ENCODE data around the gene KLHL12. TPM values are rescaled to one million over a fixed set of nuclear protein-coding genes. Genes with fewer than 3 reads are reported as not detected.

The KLHL12 gene
- total and polyA plus RNA-seq, 4 experiments from 2014 or later: 24.2 to 27.1 (median 25.8) TPM

DNA sequence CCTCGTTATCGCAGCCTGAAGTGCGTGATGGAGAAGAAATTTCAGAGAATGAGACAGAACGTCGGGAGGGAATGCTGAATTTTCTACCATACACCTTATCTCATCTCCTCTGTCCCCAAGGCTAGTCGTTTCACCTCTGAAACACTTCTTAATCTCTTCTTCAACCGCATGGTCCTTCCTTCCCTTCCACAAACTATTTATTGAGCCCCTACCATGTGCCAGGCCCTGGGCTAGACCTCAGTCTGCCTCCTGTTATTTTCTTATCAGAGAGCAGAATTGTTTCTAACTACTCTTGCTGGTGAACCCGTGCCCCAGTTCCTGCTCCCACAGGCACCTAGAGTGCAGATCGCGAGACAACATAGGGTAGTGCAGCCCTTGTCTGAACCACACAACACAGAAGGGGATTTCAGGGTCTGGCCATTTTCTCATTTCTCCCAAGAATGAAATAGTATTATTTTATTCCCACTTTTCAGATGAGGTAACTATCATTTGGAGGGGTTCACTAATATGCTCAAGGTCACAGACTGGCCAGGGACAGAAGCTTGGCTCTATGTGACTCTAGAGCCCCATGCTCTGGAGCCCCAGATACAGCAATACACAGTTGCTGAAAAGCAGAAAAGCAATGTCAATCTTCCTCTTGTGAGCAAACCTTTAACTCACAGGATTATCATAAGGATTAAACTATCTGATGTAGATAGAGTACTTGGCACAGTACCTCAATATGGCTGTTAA, 31.7 kb upstream of the KLHL12 start:
- CTCF ChIA-PET (ENCODE audit: partially characterized antibody): interaction anchor here (1.1 kb wide), 1 partner anchor 9 kb away, joined by 3 read pairs; no protein-coding TSS in a partner anchor

GRCh38 chr1:202957733-202958543, 30.9 kb upstream of the KLHL12 start, which contains the start of gene ADIPOR1:
TSS of gene ADIPOR1 (minus strand) at chr1:202958312. CDS start at chr1:202951070, 7,242 bp downstream.
- peaks cover 54% of the 10 kb centered on the region for H3K4me1 ChIP-seq (ENCODE audit: insufficient read depth, low read length)
- POLR2A ChIA-PET (ENCODE audit: partially characterized antibody): interaction anchor here (1.0 to 1.1 kb wide), 2 partner anchors 9 to 31 kb away, joined by 3 to 8 read pairs; partner anchors contain the start of genes CYB5R1 and KLHL12
- peak within 1 kb of the TSS; percentile 94 for H3K27ac ChIP-seq (ENCODE audit: low read depth, low read length)
- peak; percentile 93 to 94 (median 94) for DNase-seq
- CTCF ChIA-PET (ENCODE audit: partially characterized antibody): no interaction called here
- peaks cover 30 to 55% (median 47%) of the 10 kb centered on the region in 4 donors for H3K4me1 Mint-ChIP-seq
- H3K9me3 Mint-ChIP-seq: peaks cover 0 to 3% (median 0%) of the 10 kb centered on the region in 8 donors
- H3K27ac Mint-ChIP-seq: peak within 1 kb of the TSS; percentile 91 to 99 (median 97)
- H3K36me3 Mint-ChIP-seq: peaks cover 14 to 28% of the 10 kb centered on the region in 2 donors
- peaks cover 5% of the 10 kb centered on the region for H3K36me3 ChIP-seq (ENCODE audit: insufficient read depth, low read length)
- intact Hi-C loops (cut with micrococcal nuclease): loop anchor here (1.0 to 2.0 kb wide), 4 partner anchors 9 to 69 kb away; partner anchors contain the start of genes CYB5R1, KLHL12 and RABIF
- H3K27me3 Mint-ChIP-seq: no peaks in the 10 kb centered on the region
- peak within 1 kb of the TSS; percentile 89 to 97 (median 94) for H3K4me3 Mint-ChIP-seq
- H3K27me3 ChIP-seq (ENCODE audit: insufficient read depth, low read length): no peaks in the 10 kb centered on the region
- H3K4me3 ChIP-seq (ENCODE audit: low read length in 2 of 2): peak within 1 kb of the TSS; percentile 44 to 78
- no peaks in the 10 kb centered on the region for H3K9me3 ChIP-seq (ENCODE audit: control insufficient read depth in 1 of 2, low read length in 2 of 2)

More for the DNA sequence above, 31.7 kb upstream of the KLHL12 start:
- H3K4me1 Mint-ChIP-seq: peaks cover 27 to 47% (median 40%) of the 10 kb centered on the region in 4 donors
- DNase-seq: peak in 1 of 5 donors; percentile 59
- Histone ChIP-seq H3K4me1 (ENCODE audit: insufficient read depth, low read length) (peaks cover 47% of the 10 kb centered on the region), H3K9me3 (ENCODE audit: control insufficient read depth in 1 of 2, low read length in 2 of 2) (no peaks in the 10 kb centered on the region), H3K36me3 (ENCODE audit: insufficient read depth, low read length) (peaks cover 5% of the 10 kb centered on the region), H3K27me3 (ENCODE audit: insufficient read depth, low read length) (no peaks in the 10 kb centered on the region), H3K27ac (ENCODE audit: low read depth, low read length) (peak overlapping the region; percentile 94), H3K4me3 (ENCODE audit: low read length in 2 of 2) (peak overlapping the region in 1 of 2 donors; percentile 78)
- peaks cover 19 to 31% of the 10 kb centered on the region in 2 donors for H3K36me3 Mint-ChIP-seq
- POLR2A ChIA-PET (ENCODE audit: partially characterized antibody): interaction anchor here (1.0 to 1.1 kb wide), 2 partner anchors 8 to 32 kb away, joined by 3 to 8 read pairs; partner anchors contain the start of genes CYB5R1 and KLHL12
- H3K27me3 Mint-ChIP-seq: no peaks in the 10 kb centered on the region
- H3K4me3 Mint-ChIP-seq: peak overlapping the region; percentile 89 to 97 (median 94)
- intact Hi-C loops (cut with micrococcal nuclease): loop anchor here (1.0 to 2.0 kb wide), 4 partner anchors 9 to 70 kb away; partner anchors contain the start of genes CYB5R1, KLHL12 and RABIF
- H3K9me3 Mint-ChIP-seq: peaks cover 0 to 3% (median 0%) of the 10 kb centered on the region in 8 donors
- peak overlapping the region; percentile 91 to 99 (median 97) for H3K27ac Mint-ChIP-seq

GRCh38 chr1:202956969-202957368, 29.9 kb upstream of the KLHL12 start:
- peaks cover 8 to 30% of the 10 kb centered on the region in 2 donors for H3K36me3 Mint-ChIP-seq
- peaks cover 5% of the 10 kb centered on the region for H3K36me3 ChIP-seq (ENCODE audit: insufficient read depth, low read length)
- CTCF ChIA-PET (ENCODE audit: partially characterized antibody): interaction anchor here (0.6 kb wide), 1 partner anchor 582 kb away, joined by 3 read pairs; no protein-coding TSS in a partner anchor
- H3K9me3 ChIP-seq (ENCODE audit: control insufficient read depth in 1 of 2, low read length in 2 of 2): no peaks in the 10 kb centered on the region
- H3K4me1 ChIP-seq (ENCODE audit: insufficient read depth, low read length): peaks cover 64% of the 10 kb centered on the region
- no peaks in the 10 kb centered on the region for H3K27me3 Mint-ChIP-seq
- no peak for DNase-seq
- POLR2A ChIA-PET (ENCODE audit: partially characterized antibody): interaction anchor here (0.7 to 1.0 kb wide), 2 partner anchors 11 to 28 kb away, joined by 3 to 5 read pairs; no protein-coding TSS in a partner anchor
- no peaks in the 10 kb centered on the region for H3K27me3 ChIP-seq (ENCODE audit: insufficient read depth, low read length)
- H3K27ac Mint-ChIP-seq: peak overlapping the region; percentile 88 to 97 (median 92)
- H3K4me1 Mint-ChIP-seq: peaks cover 35 to 65% (median 55%) of the 10 kb centered on the region in 4 donors
- H3K27ac ChIP-seq (ENCODE audit: low read depth, low read length): peak overlapping the region; percentile 94
- H3K4me3 ChIP-seq (ENCODE audit: low read length in 2 of 2): peak overlapping the region; percentile 44 to 78
- H3K9me3 Mint-ChIP-seq: peaks cover 0 to 3% (median 0%) of the 10 kb centered on the region in 8 donors
- H3K4me3 Mint-ChIP-seq: peak overlapping the region; percentile 83 to 94 (median 90)
- intact Hi-C loops (cut with micrococcal nuclease): no loop called here

DNA sequence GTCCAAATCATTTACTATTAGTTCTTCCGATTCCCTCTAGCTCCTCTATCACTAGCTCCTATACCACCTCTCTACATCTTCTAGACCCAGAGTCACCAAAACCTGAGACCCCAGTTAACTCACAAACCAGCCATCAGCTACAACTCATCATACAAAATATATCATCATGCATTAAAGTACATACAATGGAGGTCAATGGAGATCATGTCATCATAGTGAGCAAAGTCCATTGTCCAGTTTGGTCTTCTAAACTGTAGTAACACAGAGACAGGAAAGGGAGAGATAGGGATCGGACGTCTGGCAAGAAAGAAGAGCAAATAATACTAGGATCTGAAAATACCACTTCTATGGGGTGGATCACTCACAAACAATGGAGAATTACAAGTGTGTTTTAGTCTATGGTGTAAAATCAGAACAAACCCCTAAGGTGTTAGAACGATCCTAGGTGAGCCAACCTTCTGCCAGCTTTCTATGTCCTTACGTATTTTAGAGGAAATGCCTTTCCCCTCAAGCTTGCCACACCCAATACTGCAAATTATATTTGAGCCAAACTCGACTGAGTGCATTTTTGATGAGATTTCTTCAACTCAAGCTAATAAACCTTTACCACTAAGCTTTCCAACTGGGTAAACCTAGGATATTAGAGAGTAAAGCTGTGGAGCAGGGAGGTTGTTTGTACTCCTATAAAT, 27.2 kb upstream of the KLHL12 start:
- peaks cover 68% of the 10 kb centered on the region for H3K4me1 ChIP-seq (ENCODE audit: insufficient read depth, low read length)
- Mint-ChIP-seq H3K4me1 (peaks cover 36 to 71% (median 60%) of the 10 kb centered on the region in 4 donors), H3K27me3 (no peaks in the 10 kb centered on the region), H3K27ac (peak overlapping the region in 4 of 7 donors; percentile 3 to 77 (median 24)), H3K36me3 (peaks cover 8 to 47% of the 10 kb centered on the region in 2 donors), H3K9me3 (peaks cover 0 to 3% (median 0%) of the 10 kb centered on the region in 8 donors), H3K4me3 (peak overlapping the region in 2 of 8 donors; percentile 15 to 31)
- H3K27ac ChIP-seq (ENCODE audit: low read depth, low read length): no peak overlapping the region
- ChIA-PET CTCF (ENCODE audit: partially characterized antibody) (interaction anchor here (1.1 to 2.4 kb wide), 3 partner anchors 14 to 45 kb away, joined by 3 to 10 read pairs (median 9); partner anchors contain the start of genes CYB5R1 and KLHL12), POLR2A (ENCODE audit: partially characterized antibody) (interaction anchor here (0.6 to 2.3 kb wide), 5 partner anchors 13 to 53 kb away, joined by 3 to 8 read pairs (median 3); partner anchors contain the start of genes CYB5R1, KLHL12 and TMEM183A)
- H3K36me3 ChIP-seq (ENCODE audit: insufficient read depth, low read length): peaks cover 18% of the 10 kb centered on the region
- no peaks in the 10 kb centered on the region for H3K9me3 ChIP-seq (ENCODE audit: control insufficient read depth in 1 of 2, low read length in 2 of 2)
- no peak for DNase-seq
- intact Hi-C loops (cut with micrococcal nuclease): no loop called here
- no peaks in the 10 kb centered on the region for H3K27me3 ChIP-seq (ENCODE audit: insufficient read depth, low read length)
- H3K4me3 ChIP-seq (ENCODE audit: low read length in 2 of 2): no peak overlapping the region

- H3K36me3 ChIP-seq (ENCODE audit: insufficient read depth, low read length): peaks cover 22% of the 10 kb centered on the region
- Mint-ChIP-seq H3K9me3 (no peaks in the 10 kb centered on the region), H3K4me3 (no peak overlapping the region), H3K27ac (peak overlapping the region in 1 of 7 donors; percentile 56), H3K27me3 (no peaks in the 10 kb centered on the region), H3K36me3 (peaks cover 9 to 47% of the 10 kb centered on the region in 2 donors), H3K4me1 (peaks cover 31 to 64% (median 55%) of the 10 kb centered on the region in 4 donors)
- ChIA-PET POLR2A (ENCODE audit: partially characterized antibody) (interaction anchor here (0.6 to 2.3 kb wide), 4 partner anchors 14 to 1113 kb away, joined by 3 to 8 read pairs (median 6); partner anchors contain the start of genes CYB5R1, KLHL12 and TMEM183A), CTCF (ENCODE audit: partially characterized antibody) (interaction anchor here (0.7 to 2.4 kb wide), 4 partner anchors 14 to 43 kb away, joined by 4 to 10 read pairs (median 6); partner anchors contain the start of genes CYB5R1 and KLHL12)
- H3K27ac ChIP-seq (ENCODE audit: low read depth, low read length): no peak overlapping the region
- no peak for DNase-seq
- H3K27me3 ChIP-seq (ENCODE audit: insufficient read depth, low read length): no peaks in the 10 kb centered on the region
- H3K4me1 ChIP-seq (ENCODE audit: insufficient read depth, low read length): peaks cover 60% of the 10 kb centered on the region
- no peaks in the 10 kb centered on the region for H3K9me3 ChIP-seq (ENCODE audit: control insufficient read depth in 1 of 2, low read length in 2 of 2)
- no peak overlapping the region for H3K4me3 ChIP-seq (ENCODE audit: low read length in 2 of 2)
- intact Hi-C loops (cut with micrococcal nuclease): no loop called here
Measured at GRCh38 chr1:202953392-202953791, 26.4 kb upstream of the KLHL12 start.

DNA sequence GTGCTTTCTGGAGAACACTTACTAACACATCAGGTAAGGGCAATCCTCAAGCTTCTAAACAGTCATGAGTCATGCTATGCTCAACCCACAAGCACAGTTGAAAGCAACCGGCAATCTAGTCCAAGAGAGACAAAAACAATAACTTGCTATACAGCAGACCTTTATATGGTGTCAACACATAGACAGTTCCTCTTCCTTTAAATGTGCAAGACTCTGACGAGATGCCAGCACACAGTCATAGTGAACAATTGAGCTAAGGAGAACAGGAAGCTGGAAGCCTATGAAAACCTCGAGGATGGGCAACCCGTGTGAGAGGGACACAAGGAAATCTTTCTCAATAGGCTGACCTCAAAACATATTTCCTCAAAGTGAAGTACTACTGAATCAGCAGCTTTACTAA, 25.8 kb upstream of the KLHL12 start:
- CTCF ChIA-PET (ENCODE audit: partially characterized antibody): interaction anchor here (0.7 to 2.4 kb wide), 5 partner anchors 15 to 451 kb away, joined by 3 to 10 read pairs (median 4); partner anchors contain the start of gene KLHL12
- H3K27ac ChIP-seq (ENCODE audit: low read depth, low read length): no peak overlapping the region

More for the DNA sequence above, 25.8 kb upstream of the KLHL12 start:
- intact Hi-C loops (cut with micrococcal nuclease): no loop called here
- POLR2A ChIA-PET (ENCODE audit: partially characterized antibody): interaction anchor here (0.6 to 1.9 kb wide), 3 partner anchors 26 to 1113 kb away, joined by 3 to 7 read pairs (median 3); partner anchors contain the start of genes KLHL12 and TMEM183A
- Histone ChIP-seq H3K27me3 (ENCODE audit: insufficient read depth, low read length) (no peaks in the 10 kb centered on the region), H3K4me1 (ENCODE audit: insufficient read depth, low read length) (peaks cover 59% of the 10 kb centered on the region), H3K9me3 (ENCODE audit: control insufficient read depth in 1 of 2, low read length in 2 of 2) (no peaks in the 10 kb centered on the region), H3K36me3 (ENCODE audit: insufficient read depth, low read length) (peaks cover 27% of the 10 kb centered on the region), H3K4me3 (ENCODE audit: low read length in 2 of 2) (no peak overlapping the region)
- Mint-ChIP-seq H3K36me3 (peaks cover 15 to 52% of the 10 kb centered on the region in 2 donors), H3K27me3 (no peaks in the 10 kb centered on the region), H3K4me1 (peaks cover 31 to 68% (median 53%) of the 10 kb centered on the region in 4 donors), H3K4me3 (peak overlapping the region in 2 of 8 donors; percentile 2 to 37), H3K27ac (peak overlapping the region in 3 of 7 donors; percentile 20 to 65 (median 56)), H3K9me3 (no peaks in the 10 kb centered on the region)
- no peak for DNase-seq
